B cell (primary cell): ENCODE data around the gene OR12D2. TPM values are rescaled to one million over a fixed set of nuclear protein-coding genes. Genes with fewer than 3 reads are reported as not detected.

Source experiments
- ATAC-seq: fragments of 200-7000 bp; cut with Tn5 transposase; one replicate; pipeline ENCODE4 v1.10.0; 2021; ENCODE audit warnings: low read depth, mild to moderate bottlenecking, moderate number of reproducible peaks, moderate library complexity
- CTCF ChIA-PET: fragments of 350-600 bp; sonication (Branson Sonifier 250); formaldehyde crosslinking; loops from one replicate; lab custom pipeline; 2021; ENCODE audit warnings: antibody characterized with exemption, inconsistent platforms; lab: Charles Lee
- POLR2A ChIA-PET: fragments of 350-600 bp; sonication (Branson Sonifier 250); formaldehyde crosslinking; loops from one replicate; lab custom pipeline; 2021; ENCODE audit warnings: antibody characterized with exemption; lab: Charles Lee
- DNase-seq: peaks from one replicate; pipeline ENCODE4 v3.0.0; 2013
- H2AFZ ChIP-seq: 2 replicates; pipeline ENCODE4 v1.6.1; 2012; ENCODE audit warnings: mild to moderate bottlenecking, low read depth, low read length; ENCODE audit not compliant: insufficient read depth, poor library complexity, severe bottlenecking
- H3K27ac ChIP-seq, 2 donors: 1 replicate in 1 of 2; 2 replicates in 1 of 2; pipeline ENCODE4 v1.5.1; 2012 to 2013; ENCODE audit warnings: low read length in 2 of 2, mild to moderate bottlenecking in 2 of 2, moderate library complexity in 1 of 2
- H3K27me3 ChIP-seq, 4 experiments: fragments of 200-600 bp in 1 of 4; sonication (generic) in 1 of 4; replicated peaks in 1 of 4; 1 replicate in 2 of 4; 2 replicates in 2 of 4; pipeline versions ENCODE4 v1.6.1 to v1.7.0; 2013 to 2016; ENCODE audit warnings: low read length in 3 of 4, mild to moderate bottlenecking in 2 of 4, mixed read lengths in 1 of 4, moderate library complexity in 1 of 4; ENCODE audit not compliant: insufficient read depth in 4 of 4, control insufficient read depth in 3 of 4; ENCODE audit errors: control extremely low read depth in 1 of 4
- H3K36me3 ChIP-seq, 2 experiments: replicated peaks in 1 of 2; 1 replicate in 1 of 2; 2 replicates in 1 of 2; pipeline versions ENCODE4 v1.6.1 to v1.7.1; 2013; ENCODE audit warnings: low read length in 1 of 2; ENCODE audit not compliant: insufficient read depth in 2 of 2, control insufficient read depth in 1 of 2; ENCODE audit errors: control extremely low read depth in 1 of 2, extremely low read depth in 1 of 2
- H3K4me1 ChIP-seq, 2 donors: fragments of 200-600 bp in 1 of 2; sonication (generic) in 1 of 2; 1 replicate in 1 of 2; 2 replicates in 1 of 2; pipeline versions ENCODE4 v1.5.1 to v1.6.1; 2013 to 2017; ENCODE audit warnings: low read length in 2 of 2; ENCODE audit not compliant: control insufficient read depth in 2 of 2, insufficient read depth in 2 of 2
- H3K4me2 ChIP-seq: replicated peaks from 2 replicates; pipeline ENCODE3; 2012; ENCODE audit warnings: mild to moderate bottlenecking, low read depth, low read length; ENCODE audit not compliant: poor library complexity, severe bottlenecking
- H3K4me3 ChIP-seq, 5 experiments: fragments of 200-600 bp in 1 of 5; sonication (generic) in 1 of 5; 1 replicate in 3 of 5; 2 replicates in 2 of 5; pipeline versions ENCODE4 v1.5.1 to v1.7.0; 2011 to 2016; ENCODE audit warnings: low read length in 4 of 5, mild to moderate bottlenecking in 4 of 5, low read depth in 2 of 5, control low read depth in 1 of 5, moderate library complexity in 1 of 5; ENCODE audit not compliant: insufficient read depth in 1 of 5; ENCODE audit errors: control extremely low read depth in 1 of 5, extremely low read depth in 1 of 5
- H3K79me2 ChIP-seq: fragments of 200-600 bp; sonication (generic); one replicate; pipeline ENCODE4 v1.6.0; 2016; ENCODE audit warnings: low read length; ENCODE audit not compliant: control insufficient read depth, insufficient read depth
- H3K9ac ChIP-seq: fragments of 200-600 bp; sonication (generic); 2 replicates; pipeline ENCODE4 v1.6.1; 2017; ENCODE audit warnings: mild to moderate bottlenecking, low read length, moderate library complexity
- H3K9me3 ChIP-seq, 3 donors: one replicate each; pipeline versions ENCODE4 v1.6.1 to v1.7.1; 2013; ENCODE audit warnings: low read length in 2 of 3; ENCODE audit not compliant: control insufficient read depth in 2 of 3, insufficient read depth in 1 of 3; ENCODE audit errors: control extremely low read depth in 1 of 3
- H4K20me1 ChIP-seq: 2 replicates; pipeline ENCODE4 v1.6.0; 2012; ENCODE audit warnings: mild to moderate bottlenecking, low read length; ENCODE audit not compliant: insufficient read depth, control insufficient read depth, poor library complexity, severe bottlenecking
- H3K27ac Mint-ChIP-seq: one replicate; pipeline ENCODE4 v1.8.0; 2021; ENCODE audit warnings: mixed read lengths
- H3K27me3 Mint-ChIP-seq: one replicate; pipeline ENCODE4 v1.8.0; 2021; ENCODE audit warnings: mixed read lengths
- H3K4me1 Mint-ChIP-seq: one replicate; pipeline ENCODE4 v1.8.0; 2021; ENCODE audit warnings: mixed read lengths
- H3K4me3 Mint-ChIP-seq: one replicate; pipeline ENCODE4 v1.8.0; 2021; ENCODE audit warnings: mixed read lengths
- H3K9me3 Mint-ChIP-seq: one replicate; pipeline ENCODE4 v1.8.0; 2022; ENCODE audit warnings: mixed read lengths; ENCODE audit not compliant: insufficient read depth
- EZH2 ChIP-seq: IDR thresholded peaks from 2 replicates; pipeline ENCODE4 v1.6.1; 2012; ENCODE audit warnings: borderline replicate concordance, low read depth, mild to moderate bottlenecking, moderate library complexity, low read length; ENCODE audit not compliant: insufficient read depth, poor library complexity, severe bottlenecking
- WGBS: methylation state at CpG from one replicate; pipeline ENCODE4 v1.1.5; 2013; ENCODE audit warnings: missing lambda C conversion rate; ENCODE audit not compliant: insufficient coverage; 5-methylcytosine and 5-hydroxymethylcytosine counted together
- intact Hi-C: fragments of 100-400 bp; cut with micrococcal nuclease; formaldehyde crosslinking; loops from one replicate; pipeline ENCODE4 v1.10.0; 2022
- polyA plus RNA-seq: library from polyadenylated mRNA; depleted of rRNA; stranded (reverse); fragments of >200 nt; gene quantifications from 2 replicates; pipeline ENCODE4 v1.2.3, GENCODE V29; 2012
- total RNA-seq, 2 donors: library from RNA; stranded (reverse); fragments of 120-200 nt in 1 of 2; gene quantifications; 1 replicate in 1 of 2; 2 replicates in 1 of 2; pipeline versions ENCODE4 v1.2.3 to v1.2.4, GENCODE V29; 2013 to 2022
- TF ChIP-seq, protein P1 (sequence below): fragments of 200-600 bp; IDR thresholded peaks from one replicate; pipeline ENCODE4 v1.8.0; 2022; ENCODE audit warnings: antibody characterized with exemption, mild to moderate bottlenecking

The OR12D2 gene
- total and polyA plus RNA-seq, 2 donors (not counting 1 experiment from before 2014, with no cell fraction given), result not detected

DNA sequence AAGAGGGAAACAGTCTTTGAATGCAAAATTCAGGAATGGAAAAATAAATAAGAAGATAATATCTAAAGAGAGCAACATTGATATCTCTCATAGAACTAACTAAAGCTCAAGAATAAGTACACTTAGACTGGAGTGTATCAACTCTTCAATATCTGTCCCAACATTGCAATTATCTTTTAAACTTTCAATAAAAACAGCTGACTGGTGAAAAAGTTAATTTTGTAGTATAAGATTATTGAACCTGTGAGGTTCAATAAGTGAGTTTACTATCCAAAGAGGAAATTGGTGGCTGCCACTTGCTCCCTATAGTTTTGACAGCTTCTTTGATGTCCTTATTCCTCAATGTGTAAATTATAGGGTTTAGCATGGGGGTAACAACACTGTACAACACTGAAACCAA is 40.5 kb upstream of the OR12D2 start:
- TF ChIP-seq, protein P1, sequence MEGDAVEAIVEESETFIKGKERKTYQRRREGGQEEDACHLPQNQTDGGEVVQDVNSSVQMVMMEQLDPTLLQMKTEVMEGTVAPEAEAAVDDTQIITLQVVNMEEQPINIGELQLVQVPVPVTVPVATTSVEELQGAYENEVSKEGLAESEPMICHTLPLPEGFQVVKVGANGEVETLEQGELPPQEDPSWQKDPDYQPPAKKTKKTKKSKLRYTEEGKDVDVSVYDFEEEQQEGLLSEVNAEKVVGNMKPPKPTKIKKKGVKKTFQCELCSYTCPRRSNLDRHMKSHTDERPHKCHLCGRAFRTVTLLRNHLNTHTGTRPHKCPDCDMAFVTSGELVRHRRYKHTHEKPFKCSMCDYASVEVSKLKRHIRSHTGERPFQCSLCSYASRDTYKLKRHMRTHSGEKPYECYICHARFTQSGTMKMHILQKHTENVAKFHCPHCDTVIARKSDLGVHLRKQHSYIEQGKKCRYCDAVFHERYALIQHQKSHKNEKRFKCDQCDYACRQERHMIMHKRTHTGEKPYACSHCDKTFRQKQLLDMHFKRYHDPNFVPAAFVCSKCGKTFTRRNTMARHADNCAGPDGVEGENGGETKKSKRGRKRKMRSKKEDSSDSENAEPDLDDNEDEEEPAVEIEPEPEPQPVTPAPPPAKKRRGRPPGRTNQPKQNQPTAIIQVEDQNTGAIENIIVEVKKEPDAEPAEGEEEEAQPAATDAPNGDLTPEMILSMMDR, result no peak
- no peak for TF ChIP-seq EZH2
- Histone ChIP-seq H3K4me1 (no peaks in the 10 kb centered on the region), H3K9me3 (no peaks in the 10 kb centered on the region)

DNA sequence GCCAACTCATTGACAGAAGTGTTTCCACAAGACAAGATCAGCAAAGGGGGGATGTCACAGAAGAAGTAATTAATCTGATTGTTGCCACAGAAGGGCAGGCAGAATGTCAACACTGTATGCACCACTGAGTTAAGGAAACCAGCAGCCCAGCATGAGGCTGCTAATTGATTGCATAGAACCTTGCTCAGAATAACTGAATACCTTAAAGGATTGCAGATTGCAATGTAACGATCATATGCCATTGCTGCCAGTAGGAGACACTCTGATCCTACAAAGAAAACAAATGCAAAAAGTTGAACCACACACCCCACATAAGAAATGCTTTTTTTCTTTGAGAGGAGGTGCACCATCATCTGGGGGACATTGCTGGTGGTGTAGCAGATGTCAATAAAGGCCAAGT is 39.8 kb upstream of the OR12D2 start:
- Histone ChIP-seq H2AFZ (no peak overlapping the region), H4K20me1 (no peaks in the 10 kb centered on the region), H3K79me2 (no peaks in the 10 kb centered on the region), H3K27ac (no peak overlapping the region), H3K9me3 (no peaks in the 10 kb centered on the region), H3K4me3 (no peak overlapping the region), H3K4me1 (no peaks in the 10 kb centered on the region), H3K9ac (no peak overlapping the region), H3K4me2 (no peak overlapping the region), H3K36me3 (no peaks in the 10 kb centered on the region), H3K27me3 (peaks cover 0 to 16% (median 5%) of the 10 kb centered on the region in 4 experiments)
- DNase-seq (no peak), ATAC-seq (no peak)
- CTCF ChIA-PET, result no interaction called here
- no peak for TF ChIP-seq EZH2
- TF ChIP-seq, protein P1, result no peak
- Mint-ChIP-seq H3K4me3 (no peak overlapping the region), H3K4me1 (no peaks in the 10 kb centered on the region), H3K9me3 (no peaks in the 10 kb centered on the region), H3K27ac (no peak overlapping the region), H3K27me3 (peaks cover 48% of the 10 kb centered on the region)
- POLR2A ChIA-PET, result no interaction called here
- intact Hi-C loops, result no loop called here
- WGBS, result no CpG with 5 or more reads among the region's 1 CpG

More for the DNA sequence above, 40.5 kb upstream of the OR12D2 start:
- no peak overlapping the region for H3K4me3 Mint-ChIP-seq
- peaks cover 0 to 16% (median 2%) of the 10 kb centered on the region in 4 experiments for H3K27me3 ChIP-seq
- H3K27ac Mint-ChIP-seq, result no peak overlapping the region
- H3K36me3 ChIP-seq, result no peaks in the 10 kb centered on the region
- DNase-seq (no peak), ATAC-seq (no peak)
- H3K79me2 ChIP-seq, result no peaks in the 10 kb centered on the region
- ChIA-PET POLR2A (no interaction called here), CTCF (no interaction called here)
- no peak overlapping the region for H3K4me2 ChIP-seq
- no peak overlapping the region for H3K4me3 ChIP-seq
- H3K27ac ChIP-seq, result no peak overlapping the region
- H3K4me1 Mint-ChIP-seq, result no peaks in the 10 kb centered on the region
- H3K9ac ChIP-seq, result no peak overlapping the region
- intact Hi-C loops, result no loop called here
- no peaks in the 10 kb centered on the region for H4K20me1 ChIP-seq
- H2AFZ ChIP-seq, result no peak overlapping the region
- no peaks in the 10 kb centered on the region for H3K9me3 Mint-ChIP-seq
- peaks cover 44% of the 10 kb centered on the region for H3K27me3 Mint-ChIP-seq
